Peyer's patch (tissue), 4 donors: Measurements from ENCODE around the gene CLCN4.

ENCODE experiments used
- POLR2A ChIP-seq, 2 donors: fragments of 450-650 bp; IDR thresholded peaks; one replicate each; pipeline ENCODE4 v1.5.1; 2017; ENCODE audit warnings: antibody characterized with exemption in 2 of 2, mild to moderate bottlenecking in 2 of 2, moderate library complexity in 2 of 2
- TF ChIP-seq, protein P1 (sequence below), 6 experiments: fragments of 450-650 bp in 4 of 6; fragments of 200-600 bp in 2 of 6; sonication (generic) in 1 of 6; IDR thresholded peaks; one replicate each; pipeline ENCODE4 v1.5.1; 2017 to 2019; ENCODE audit warnings: antibody characterized with exemption in 6 of 6, mild to moderate bottlenecking in 3 of 6, moderate library complexity in 1 of 6

GRCh38 chrX:10168226-10168625 is 11.5 kb downstream of the CLCN4 start:
- TF ChIP-seq, protein P1, sequence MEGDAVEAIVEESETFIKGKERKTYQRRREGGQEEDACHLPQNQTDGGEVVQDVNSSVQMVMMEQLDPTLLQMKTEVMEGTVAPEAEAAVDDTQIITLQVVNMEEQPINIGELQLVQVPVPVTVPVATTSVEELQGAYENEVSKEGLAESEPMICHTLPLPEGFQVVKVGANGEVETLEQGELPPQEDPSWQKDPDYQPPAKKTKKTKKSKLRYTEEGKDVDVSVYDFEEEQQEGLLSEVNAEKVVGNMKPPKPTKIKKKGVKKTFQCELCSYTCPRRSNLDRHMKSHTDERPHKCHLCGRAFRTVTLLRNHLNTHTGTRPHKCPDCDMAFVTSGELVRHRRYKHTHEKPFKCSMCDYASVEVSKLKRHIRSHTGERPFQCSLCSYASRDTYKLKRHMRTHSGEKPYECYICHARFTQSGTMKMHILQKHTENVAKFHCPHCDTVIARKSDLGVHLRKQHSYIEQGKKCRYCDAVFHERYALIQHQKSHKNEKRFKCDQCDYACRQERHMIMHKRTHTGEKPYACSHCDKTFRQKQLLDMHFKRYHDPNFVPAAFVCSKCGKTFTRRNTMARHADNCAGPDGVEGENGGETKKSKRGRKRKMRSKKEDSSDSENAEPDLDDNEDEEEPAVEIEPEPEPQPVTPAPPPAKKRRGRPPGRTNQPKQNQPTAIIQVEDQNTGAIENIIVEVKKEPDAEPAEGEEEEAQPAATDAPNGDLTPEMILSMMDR (IDR thresholded peaks at IDR 0.05): no peak
- TF ChIP-seq POLR2A (IDR thresholded peaks at IDR 0.05): no peak
